Hematopoietic multipotent progenitor cell treated with erythropoietin and hydrocortisone succinate and interleukin-3 and kit ligand, for 17 days (in vitro differentiated cells): Measurements from ENCODE around the gene C17orf107.

ENCODE experiments used
- DNase-seq: peaks from one replicate; pipeline ENCODE4 v3.0.0-alpha.2; 2015; ENCODE audit warnings: low spot score

The C17orf107 gene

DNA sequence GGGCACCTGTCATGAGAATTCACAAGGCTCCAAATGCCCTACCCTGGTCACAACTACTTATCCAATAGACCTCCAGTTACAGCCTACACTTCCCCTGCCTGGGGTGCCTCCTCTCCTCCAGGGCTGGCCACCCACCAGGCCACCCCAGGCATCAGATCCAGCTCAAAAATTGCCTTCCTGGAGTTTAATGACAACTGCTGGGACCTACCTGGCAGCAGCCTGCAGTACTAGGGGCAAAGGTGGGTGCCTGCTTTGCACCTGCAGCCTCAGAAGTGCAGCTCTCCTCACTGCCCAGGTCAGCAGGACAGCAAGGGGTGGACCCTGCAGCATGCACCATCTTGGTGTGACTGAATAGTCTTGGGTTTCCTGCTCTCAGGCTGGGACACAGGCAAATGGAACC, 36.3 kb downstream of the C17orf107 start:
- no peak for DNase-seq

DNA sequence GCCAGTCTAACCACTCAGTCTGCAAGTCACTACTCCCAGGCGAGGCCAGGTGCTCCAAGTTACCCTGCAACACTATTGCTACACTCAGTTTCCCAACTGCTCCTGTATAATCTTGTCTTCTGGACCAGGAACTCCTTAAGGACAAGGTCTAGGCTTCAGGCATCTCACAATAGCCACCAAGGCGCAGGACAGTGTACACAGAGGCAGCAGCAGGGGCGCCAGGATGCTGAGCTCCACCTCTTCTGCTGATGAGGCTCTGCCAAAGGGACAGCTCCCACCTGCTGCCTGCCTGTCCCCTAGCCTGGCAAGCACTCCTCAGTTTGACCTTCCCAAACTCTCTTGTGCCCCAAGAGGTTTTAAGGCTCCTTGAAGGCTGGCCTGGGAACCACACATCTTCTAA, 37.1 kb downstream of the C17orf107 start:
- no peak for DNase-seq

DNA sequence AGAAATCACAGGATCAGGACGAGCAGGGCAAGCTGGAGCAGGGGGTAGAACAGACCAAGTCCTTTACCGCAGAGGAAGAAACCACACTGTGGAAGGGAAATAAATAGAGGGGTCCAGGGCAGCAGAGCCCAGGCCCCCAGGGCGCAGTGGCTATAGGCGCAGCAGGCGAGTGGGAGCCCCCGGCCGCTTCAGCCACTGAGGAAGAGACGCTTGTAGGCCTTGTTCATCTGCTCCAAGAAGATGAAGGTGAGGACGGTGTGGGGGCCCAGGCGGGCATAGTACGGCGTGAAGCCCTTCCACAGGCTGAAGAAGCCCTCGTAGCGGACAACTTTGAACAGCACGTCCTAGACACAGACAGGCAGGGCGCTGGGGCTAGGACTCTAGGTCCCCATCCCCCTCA, 38.2 kb downstream of the C17orf107 start:
- no peak for DNase-seq

DNA sequence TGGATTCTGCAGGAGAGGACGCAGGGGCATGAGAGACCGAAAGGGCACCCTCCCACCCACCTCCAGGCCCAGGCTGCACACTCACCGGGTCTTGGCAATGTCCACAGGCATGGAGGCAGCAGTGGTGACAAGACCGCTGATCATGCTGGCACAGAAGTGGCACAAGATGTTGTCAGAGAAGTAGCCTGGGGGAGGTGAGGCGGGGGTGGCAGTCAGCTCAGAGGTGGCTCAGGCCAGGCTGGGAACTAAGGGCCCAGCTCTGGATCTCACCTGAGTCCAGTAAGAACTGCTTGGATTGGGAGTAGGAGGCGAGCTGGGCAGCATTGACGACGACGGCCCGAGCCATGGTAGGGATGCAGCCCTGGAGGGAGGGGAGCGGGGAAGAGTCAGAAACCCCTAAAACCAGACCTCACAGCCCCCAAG, 38.7 kb downstream of the C17orf107 start:
- no peak for DNase-seq

DNA sequence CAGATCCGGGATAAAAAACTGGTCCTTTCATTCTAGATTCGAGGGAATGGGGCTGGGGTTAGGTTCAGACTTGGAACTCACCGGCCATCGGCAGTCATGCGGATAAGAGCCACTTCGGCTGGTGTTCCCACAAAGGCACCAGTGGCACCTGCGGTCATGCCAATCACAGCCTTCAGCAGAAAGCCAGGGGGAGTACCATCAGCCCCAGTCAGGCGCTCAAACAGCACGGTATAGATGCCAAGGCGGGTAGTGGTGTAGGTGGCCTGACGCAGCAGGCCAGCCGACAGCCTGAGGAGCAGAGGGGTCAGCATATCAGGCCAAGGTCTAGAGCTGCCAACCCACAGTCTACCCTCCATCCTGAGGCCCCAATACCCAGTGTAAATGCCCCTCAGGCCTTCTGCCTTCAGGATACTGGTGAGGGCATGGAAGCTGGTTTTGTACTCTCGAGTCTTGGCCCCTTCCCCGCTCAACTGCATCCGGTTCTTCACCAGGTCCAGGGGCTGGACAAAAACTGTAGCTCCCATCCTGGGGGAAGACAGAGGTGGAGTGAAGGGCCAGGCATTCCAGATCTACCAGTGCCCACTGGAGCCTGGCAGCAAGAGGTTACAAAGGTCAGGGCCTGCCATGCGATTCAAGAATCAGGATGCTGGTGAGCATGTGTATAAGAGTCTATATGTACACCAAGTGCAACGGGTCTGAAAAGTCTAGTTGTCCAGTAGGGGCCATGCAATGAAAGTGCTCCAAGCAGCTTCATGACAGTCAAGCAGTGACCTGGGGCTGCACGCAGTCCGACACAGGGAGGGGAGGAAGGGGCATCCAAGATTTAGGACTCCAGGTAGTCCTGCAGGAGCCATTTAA, 39.6 kb downstream of the C17orf107 start:
- peak; percentile 21 for DNase-seq

DNA sequence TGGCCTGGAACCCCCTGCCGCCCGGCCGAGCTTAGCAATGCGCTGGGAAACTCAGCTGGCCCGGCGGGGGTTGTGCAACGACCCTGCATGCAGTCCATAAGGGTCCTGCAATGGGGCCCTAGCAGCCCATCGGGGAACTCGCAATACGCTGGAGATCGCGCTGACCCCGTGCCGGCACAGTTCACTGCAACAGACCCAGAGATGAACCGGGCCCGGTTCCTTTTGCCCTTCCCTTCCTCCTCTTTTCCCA, 40.1 kb downstream of the C17orf107 start:
- DNase-seq, result no peak

DNA sequence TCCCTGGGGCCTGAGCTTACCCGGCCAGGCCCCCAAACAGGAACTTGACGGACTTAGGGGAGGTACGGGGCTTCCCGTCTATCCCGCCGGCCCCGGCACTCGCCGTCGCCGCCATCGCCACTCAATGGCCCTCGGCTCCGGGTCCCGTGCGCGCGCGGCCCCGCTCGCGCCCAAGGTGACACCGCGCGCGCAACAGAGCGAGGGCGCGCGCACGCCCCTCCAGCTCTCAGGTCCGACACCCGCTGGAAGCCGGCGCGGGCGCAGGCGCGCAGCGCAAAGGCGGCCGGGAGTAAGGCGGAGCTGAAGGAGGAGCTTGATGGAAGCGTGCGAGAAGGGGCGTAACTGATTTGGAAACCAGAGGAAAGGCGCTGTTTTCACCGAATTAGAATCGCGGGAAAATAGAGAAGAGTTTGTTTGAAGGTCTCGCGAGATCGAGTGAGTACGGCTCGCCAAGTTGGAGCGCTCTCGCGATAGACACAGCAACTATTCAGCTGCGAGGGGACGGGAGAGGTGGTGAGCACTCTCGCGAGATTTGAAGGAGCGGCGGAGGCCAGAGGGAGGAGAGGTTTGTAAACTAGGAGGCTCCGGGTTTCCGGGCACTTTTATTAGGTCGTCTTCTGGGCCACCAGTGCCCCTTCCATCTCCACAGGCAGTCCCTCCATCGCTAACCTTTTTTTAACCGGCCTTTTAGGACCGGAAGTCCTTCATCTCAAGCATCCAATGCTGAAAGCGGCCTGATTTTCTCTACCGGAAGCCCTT, 40.6 kb downstream of the C17orf107 start, which contains the start of the genes RNF167 and SLC25A11:
RNF167 (plus strand) TSS at position 473 of the 759 bp plus-strand sequence. CDS start 642 bp downstream, outside the sequence.
SLC25A11 (minus strand) TSS at position 251 of the 759 bp plus-strand sequence; CDS start at position 115, 136 bp downstream.
- DNase-seq, result peak; percentile 99

DNA sequence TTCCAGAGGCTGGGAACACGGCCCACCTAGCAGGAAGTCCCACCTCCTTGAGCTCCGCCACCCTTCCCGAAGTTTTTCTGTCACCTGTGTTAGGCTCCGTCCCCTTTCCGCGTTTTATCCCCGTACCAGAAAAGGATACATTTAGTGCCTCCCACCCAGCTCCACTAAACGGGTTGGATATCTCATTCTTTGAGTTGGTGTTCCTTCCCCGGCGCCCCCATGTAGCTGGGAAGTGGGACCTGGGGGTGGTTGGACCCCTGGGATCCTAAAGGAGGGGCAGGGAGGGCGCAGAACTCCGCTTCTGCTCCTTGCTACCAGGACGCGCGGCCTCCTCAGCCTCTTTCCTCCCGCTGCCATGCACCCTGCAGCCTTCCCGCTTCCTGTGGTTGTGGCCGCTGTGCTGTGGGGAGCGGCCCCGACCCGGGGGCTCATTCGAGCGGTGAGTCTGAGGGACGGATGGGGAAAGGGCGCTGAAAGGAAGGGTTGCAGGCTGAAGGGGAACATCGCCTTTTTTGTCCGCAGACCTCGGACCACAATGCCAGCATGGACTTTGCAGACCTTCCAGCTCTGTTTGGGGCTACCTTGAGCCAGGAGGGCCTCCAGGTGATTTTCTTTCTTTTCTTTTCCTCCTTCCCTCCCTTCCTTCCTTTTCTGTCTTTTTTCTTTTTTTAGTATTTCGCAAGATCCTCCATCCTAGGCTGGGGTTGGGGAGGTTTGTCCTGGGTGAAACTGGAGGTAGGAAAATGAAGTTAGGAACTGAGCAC, 41.4 kb downstream of the C17orf107 start:
- DNase-seq, result no peak

DNA sequence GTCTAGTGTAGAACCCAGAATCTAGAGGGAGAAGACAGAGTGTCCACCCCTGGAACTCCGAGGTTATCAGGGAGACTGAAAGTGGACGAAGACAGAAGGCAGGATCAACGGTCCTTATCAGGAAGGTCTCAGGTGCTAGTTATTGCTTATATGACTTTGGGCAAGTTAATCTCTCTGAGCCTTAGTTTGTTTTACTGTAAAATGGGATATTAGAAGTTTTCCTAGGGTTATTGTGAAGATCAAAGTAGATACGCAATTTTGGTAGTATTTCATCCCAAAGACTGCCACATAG, 41.9 kb downstream of the C17orf107 start:
- peak; percentile 34 for DNase-seq

DNA sequence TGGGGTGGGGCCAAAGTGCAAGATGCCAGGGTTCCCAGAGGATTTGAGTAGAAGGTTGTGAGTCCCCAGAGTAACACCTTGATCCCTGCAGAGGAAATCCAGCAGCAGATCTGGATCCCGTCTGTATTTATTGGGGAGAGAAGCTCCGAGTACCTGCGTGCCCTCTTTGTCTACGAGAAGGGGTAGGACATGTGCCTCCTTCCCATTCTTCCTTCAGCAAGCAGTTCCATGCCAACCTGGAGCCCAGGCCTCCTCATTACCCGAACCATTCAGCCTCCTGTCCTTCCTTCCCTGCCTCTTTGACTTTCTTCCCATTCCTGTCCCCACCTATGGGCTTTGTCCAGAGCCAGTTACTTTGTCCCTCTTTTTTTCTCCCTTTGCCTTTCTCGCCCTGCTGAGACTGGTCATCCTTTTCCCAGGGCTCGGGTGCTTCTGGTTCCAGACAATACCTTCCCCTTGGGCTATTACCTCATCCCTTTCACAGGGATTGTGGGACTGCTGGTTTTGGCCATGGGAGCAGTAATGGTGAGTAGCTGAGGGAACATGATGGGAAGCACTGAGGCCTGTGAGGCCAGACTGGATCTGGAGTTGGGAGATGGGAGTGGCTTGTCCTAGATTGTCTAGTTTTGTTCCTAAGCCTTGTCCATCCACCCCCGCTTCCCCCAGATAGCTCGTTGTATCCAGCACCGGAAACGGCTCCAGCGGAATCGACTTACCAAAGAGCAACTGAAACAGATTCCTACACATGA, 43.6 kb downstream of the C17orf107 start:
- no peak for DNase-seq

DNA sequence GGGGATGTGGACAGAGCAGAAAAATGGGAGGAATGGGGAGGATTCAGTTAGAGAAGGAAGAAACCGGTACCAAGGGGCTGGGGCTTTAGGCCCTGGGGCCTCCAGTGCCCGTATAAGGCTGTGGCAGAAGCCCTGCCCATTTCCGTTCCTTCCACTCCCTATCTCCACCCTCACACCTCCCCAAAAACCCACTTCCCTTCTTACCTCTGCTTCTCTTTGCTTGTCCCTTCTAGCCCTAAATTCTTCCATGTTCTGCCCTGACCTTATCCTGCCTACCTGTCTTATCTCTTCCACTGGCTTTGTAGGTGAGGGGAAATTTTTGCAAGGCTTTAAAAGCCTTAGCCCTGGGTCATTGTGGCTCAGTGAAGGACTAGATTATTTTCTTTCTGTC, 44.8 kb downstream of the C17orf107 start:
- DNase-seq, result peak; percentile 34

DNA sequence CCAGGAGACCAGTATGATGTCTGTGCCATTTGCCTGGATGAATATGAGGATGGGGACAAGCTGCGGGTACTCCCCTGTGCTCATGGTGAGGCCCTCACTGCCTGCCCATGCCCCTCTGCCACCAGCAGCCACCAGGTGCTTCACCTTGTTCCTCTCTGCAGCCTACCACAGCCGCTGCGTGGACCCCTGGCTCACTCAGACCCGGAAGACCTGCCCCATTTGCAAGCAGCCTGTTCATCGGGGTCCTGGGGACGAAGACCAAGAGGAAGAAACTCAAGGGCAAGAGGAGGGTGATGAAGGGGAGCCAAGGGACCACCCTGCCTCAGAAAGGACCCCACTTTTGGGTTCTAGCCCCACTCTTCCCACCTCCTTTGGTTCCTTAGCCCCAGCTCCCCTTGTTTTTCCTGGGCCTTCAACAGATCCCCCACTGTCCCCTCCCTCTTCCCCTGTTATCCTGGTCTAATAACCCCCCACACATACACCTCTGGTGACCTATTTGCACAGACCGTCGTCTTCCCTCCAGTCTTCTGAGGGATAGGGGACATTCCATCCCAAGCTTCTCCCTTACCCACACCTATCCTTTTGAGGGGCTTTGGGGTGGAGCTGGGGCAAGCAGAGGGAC, 45.3 kb downstream of the C17orf107 start:
- DNase-seq, result no peak

DNA sequence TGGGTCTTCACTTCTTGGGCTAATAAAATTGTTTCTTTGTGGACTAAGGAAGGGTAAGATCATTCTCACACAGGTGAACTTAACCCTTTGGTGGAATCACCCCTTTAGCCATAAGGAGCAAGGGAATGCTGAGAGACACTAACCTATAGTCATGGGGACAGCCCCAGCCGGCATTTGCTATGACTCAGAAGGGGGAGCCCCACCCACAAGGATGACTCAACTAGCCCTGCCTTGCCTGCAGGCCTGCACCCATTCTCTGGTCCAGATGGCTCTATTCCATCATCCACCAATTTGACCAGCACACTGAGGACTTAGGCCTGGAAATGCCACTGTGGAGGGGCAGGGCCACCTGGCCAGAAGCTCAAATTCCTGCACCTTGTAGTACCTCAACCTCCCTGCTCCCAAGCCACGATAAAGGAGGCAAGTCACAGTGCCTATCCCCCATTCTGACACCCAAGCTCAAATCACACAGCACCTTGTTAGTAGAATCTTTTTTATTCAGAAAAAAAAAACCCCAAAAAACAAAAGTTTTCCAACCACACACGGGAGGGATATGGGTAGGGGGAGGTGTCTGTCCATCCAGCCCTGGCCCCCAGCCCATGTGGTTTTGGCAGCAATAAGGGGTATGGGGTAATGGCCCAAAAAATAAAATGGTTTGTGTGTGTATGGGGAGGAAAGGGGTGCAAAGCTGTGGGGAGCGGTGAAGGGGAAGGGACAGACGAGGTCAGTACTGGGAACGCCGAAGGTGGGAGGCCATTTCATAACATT, 46.0 kb downstream of the C17orf107 start:
- peak; percentile 92 for DNase-seq

DNA sequence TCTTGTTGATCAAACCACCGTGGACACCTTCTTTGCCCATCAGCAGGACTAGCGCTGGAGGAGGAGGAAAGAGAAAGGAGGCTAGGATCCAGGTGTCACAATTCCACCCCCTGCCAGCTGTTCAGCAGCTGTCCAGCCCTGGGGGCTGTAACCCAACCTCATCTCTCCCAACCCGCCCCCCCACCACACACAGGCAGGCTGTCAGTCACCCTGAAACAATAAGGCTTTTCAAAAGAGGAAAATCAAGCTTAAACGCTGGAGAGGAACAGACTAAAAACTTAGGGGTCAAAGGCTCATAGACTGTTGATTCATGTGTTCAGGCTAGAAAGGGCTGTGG, 46.6 kb downstream of the C17orf107 start:
- DNase-seq, result no peak

DNA sequence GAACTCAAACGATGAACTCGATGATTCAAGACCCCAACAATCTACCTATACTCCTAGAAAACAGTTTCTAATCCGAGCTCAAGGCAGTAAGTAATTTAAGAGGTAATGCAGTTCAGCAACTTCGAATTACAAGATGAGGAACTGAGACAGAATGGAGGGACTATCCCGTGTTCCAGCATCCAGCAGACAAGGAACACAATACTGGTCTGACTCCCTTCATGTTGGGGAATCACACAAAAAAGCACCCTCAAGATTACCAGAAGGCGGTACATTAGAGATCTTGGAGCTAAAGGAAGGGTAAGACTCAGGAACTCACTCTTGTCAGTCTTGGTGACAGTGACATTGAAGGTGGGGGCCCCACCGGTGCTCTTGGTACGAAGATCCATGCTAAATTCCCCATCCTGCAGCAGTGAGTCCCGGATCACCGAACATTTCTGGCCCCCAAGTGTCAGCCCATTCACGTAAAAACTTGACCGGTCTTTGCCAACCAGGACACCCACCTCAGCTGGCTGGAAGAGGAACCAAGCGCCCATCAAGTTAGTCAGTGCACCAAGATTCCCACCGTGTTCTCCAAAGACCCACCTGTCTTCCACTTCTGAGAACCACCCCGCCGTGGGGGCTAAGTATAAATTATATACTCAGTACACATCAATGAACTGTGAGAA, 47.1 kb downstream of the C17orf107 start:
- DNase-seq, result no peak

DNA sequence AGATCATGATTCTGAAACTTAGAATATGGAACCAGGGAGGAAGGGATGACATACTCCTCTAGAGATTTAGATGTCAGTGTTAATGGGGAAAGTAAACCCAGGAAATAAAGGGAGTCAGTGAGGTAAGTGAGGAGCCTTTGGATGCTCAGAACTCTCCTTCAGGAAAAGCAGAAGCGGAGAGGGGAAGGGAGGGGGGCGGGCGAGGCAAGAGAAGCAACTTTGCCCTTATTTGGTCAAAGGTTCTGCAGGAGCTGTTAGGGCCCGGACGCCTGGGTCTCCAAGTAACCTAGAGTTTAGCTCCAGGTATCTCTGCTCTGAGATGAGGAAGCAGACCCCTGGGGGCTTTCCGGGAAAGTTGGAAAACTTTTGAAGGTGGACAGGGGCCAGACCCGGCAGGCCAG, 47.7 kb downstream of the C17orf107 start:
- DNase-seq, result no peak

DNA sequence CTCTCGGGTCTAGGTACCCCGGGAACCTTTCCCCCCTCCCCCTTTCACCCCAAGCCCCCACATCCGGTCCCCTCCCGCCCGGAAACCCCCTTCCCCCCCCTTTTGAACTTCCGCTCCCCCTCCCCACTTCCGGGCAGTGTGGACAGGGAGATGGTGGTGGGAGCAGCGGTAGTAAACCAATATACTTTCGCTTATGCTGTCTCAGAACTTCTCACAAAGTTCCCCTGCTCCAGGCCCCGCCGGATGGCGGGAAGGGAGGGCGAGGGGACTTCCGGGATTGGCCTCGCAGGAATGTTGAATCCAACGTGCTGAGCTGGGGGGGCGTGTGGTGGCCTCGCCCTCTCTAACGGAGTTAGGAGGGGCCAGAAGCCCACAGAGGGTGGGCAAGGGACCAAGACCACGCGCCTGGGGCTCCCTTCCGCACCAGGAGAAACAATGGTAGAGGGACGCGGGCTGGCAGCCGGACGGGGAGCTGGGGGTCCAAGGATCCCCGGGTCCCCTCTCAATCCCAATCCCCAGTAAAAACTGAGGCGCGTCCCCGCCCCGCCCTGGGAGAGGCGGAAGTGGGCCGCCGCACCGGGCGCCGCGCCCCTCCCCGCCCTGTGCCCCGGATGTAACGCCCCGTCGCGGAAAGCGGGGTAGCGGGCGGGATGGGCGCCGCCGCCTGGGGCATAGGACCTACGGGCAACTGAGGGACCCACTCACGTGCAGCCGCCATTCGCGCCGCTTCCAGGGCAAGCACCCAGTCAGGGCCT, 48.3 kb downstream of the C17orf107 start:
- peak; percentile 63 for DNase-seq

DNA sequence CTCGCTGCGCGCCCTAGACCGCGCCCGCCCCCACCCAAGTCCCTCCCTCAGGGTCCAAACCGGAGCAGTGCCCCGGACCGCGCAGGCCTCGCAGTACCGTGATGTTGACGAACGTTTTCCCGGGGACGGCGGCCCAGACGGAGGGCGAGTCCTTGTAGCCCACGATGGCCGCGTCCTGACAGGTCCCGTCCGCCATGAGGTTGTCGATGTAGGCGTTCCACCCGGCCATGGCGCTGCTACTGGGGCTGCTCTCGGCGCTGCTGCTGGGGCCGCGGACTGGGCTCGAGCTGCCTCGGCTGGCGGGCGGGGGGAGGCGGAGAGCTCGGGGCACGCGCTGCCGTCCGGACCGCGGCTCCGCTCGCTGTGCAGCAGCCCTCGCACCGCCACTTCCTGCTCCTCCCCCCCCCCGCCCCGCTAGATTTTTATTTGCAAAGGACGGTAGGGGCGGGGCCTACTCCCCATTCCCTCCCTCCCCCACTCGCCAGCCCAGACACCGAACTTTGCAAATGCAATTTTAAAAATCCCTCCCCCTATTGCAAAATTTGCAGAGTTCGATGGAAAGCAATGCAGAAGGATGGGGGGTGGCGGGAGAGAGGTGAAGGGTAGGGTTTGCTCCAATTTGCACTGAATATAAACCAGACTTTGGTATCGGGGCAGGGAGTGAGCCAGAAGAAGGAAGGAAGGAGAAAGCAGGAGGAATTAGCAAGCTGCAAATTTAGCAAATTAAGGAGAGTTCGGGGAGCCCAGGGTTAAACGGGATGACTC, 49.0 kb downstream of the C17orf107 start, which contains the start of gene PFN1:
PFN1 (minus strand) TSS at position 365 of the 765 bp plus-strand sequence; CDS start at position 229, 136 bp downstream.
- DNase-seq, result peak; percentile 78

DNA sequence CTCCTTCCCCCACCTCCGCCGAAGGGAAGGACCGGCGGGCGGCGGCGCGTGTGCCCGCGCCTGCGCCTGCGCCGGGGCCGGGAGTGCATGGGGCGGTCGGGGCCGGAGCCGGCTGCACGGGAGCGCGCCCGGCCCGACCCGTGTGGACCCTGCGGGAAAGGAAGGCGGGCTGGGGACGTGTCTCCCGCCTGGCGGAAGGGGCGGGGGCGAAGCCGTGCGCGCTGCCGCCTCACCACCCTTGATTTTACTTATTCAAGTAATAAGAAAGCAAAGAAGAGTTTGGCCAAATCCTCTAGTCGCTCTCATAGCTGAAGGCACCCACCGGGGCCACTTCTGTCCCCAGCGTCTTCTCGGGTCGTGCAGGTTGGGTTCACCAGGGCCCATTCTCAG, 49.6 kb downstream of the C17orf107 start:
- DNase-seq, result peak; percentile 60
